Mesodermal cell (in vitro differentiated cells): Measurements from ENCODE around the gene C1orf232. TPM values are rescaled to one million over a fixed set of nuclear protein-coding genes. Genes with fewer than 3 reads are reported as not detected.

ENCODE experiments used
- H3K27ac ChIP-seq: 2 replicates; pipeline ENCODE4 v1.7.0; 2013; ENCODE audit warnings: mild to moderate bottlenecking, low read depth, low read length, moderate library complexity; ENCODE audit not compliant: severe bottlenecking
- H3K36me3 ChIP-seq: 2 replicates; pipeline ENCODE4 v1.7.1; 2013; ENCODE audit warnings: mild to moderate bottlenecking, low read length, moderate library complexity; ENCODE audit not compliant: control insufficient read depth, insufficient read depth
- H3K4me1 ChIP-seq: one replicate; pipeline ENCODE4 v1.7.1; 2013; ENCODE audit warnings: mild to moderate bottlenecking, low read length; ENCODE audit not compliant: insufficient read depth, control insufficient read depth, poor library complexity, severe bottlenecking
- H3K4me3 ChIP-seq: 2 replicates; pipeline ENCODE4 v1.7.0; 2013; ENCODE audit warnings: low read length, control low read depth, mild to moderate bottlenecking; ENCODE audit not compliant: insufficient read depth, poor library complexity, severe bottlenecking; ENCODE audit errors: extremely low read depth
- H3K9me3 ChIP-seq: 2 replicates; pipeline ENCODE4 v1.7.1; 2013; ENCODE audit warnings: mild to moderate bottlenecking, low read length, moderate library complexity; ENCODE audit not compliant: control insufficient read depth
- WGBS, 2 experiments: methylation state at CpG; one replicate each; pipeline ENCODE4 v1.1.5; 2013; ENCODE audit warnings: missing lambda C conversion rate in 2 of 2; ENCODE audit not compliant: insufficient coverage in 2 of 2; 5-methylcytosine and 5-hydroxymethylcytosine counted together
- polyA plus RNA-seq, 2 experiments: library from polyadenylated mRNA; stranded (reverse); fragments of 50-300 nt; gene quantifications; one replicate each; pipeline ENCODE4 v1.2.3, GENCODE V29; 2013

The C1orf232 gene
- polyA plus RNA-seq (2013, experiment 1 of 2), result not detected
- not detected for polyA plus RNA-seq (2013, experiment 2 of 2)

DNA sequence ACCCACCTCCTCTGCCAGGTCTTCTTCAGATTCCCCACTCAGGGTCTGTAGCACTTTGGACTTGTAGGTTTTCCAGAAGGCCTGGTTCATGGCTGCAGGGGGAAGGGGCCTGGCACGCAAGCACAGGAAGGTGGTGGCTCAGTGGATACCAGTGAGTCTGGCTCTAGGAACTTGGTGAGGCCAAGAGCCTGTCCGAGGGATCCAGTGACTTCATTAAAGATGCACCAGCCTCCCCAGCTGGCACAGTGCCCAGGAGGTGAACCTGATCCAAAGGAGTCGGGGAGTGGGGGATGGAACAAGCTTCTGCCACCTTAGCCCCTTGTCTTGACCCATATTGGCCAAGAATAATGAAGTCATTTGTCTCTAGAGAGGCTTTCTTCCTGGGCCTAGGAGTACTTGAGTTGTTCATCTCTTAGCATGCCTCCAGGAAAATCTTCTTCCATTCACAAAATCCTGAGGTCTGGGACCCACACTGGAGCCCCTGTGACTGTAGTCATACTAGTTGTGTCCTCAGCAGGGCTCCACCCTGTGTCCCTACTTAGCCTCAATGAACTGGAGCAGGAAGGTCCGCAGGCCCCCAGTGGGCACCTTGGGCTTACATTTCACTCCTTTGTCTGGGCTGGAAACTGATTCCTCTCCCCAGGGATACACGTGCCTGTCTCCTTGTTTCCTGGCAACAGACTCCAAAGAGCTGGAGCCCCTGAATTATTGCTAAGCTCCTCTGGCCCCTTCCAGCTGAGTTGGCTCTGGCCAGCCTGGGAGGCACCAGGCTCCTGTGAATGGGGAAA, at the start of gene C1orf232:
Gene C1orf232 (minus strand): TSS at position 554 of the 788 bp plus-strand sequence. CDS start 464 bp downstream, at position 90.
- no peaks in the 10 kb centered on the region for H3K9me3 ChIP-seq

DNA sequence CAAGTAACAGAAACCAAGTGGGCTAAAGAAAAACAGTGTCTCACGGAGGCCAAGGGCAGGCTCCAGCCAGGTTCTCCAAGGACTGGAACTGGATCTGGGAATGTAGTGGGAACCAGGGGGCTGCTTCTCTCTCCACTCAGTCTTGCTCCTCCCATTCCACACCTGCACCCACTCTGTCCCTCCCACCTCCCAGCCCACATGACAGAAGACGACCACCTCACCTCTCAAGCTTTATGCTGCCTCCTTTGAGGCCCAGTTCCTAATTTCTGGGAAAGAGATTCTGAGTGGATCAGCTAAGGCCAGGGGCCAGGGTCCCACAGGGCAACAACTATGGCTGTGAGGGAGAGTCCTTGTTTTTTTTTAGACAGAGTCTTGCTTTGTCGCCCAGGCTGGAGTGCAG, 46.5 kb upstream of the C1orf232 start:
- Histone ChIP-seq H3K4me1 (no peaks in the 10 kb centered on the region), H3K9me3 (no peaks in the 10 kb centered on the region), H3K36me3 (no peaks in the 10 kb centered on the region), H3K27ac (no peak overlapping the region), H3K4me3 (no peak overlapping the region)
- WGBS, 2 experiments, result 50 to 100% methylated on average over 1 to 2 of the region's 3 CpGs

More for the DNA sequence above, at the start of gene C1orf232:
- peaks cover 22% of the 10 kb centered on the region for H3K4me1 ChIP-seq
- no peaks in the 10 kb centered on the region for H3K36me3 ChIP-seq
- H3K27ac ChIP-seq, result peak within 1 kb of the TSS; percentile 77
- H3K4me3 ChIP-seq, result peak within 1 kb of the TSS; percentile 74
- WGBS, 2 experiments, result 67 to 79% methylated on average over 4 to 5 of the region's 5 CpGs

DNA sequence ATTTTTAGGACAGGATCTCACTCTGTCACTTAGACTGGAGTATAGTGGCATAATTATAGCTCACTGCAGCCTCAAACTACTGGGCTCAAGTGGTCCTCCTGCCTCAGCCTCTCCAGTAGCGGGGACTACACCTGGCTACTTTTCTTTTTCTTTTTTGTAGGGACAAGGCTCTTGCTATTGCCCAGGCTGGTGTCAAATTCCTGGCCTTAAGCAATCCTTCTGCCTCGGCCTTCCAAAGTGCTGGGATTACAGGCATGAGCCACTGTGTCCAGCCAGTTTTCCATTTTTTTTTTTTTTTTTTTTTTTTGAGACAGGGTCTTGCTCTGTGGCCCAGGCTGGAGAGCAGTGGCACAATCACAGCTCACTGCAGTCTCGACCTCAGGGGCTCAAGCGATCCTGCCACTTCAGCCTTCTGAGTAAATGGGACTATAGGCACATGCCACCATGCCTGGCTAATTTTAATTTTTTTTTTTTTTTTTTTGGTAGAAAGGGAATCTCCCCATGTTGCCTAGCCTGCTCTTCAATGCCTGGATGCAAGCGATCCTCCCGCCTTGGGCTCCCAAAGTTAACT, 44.7 kb upstream of the C1orf232 start:
- 84 to 87% methylated on average over 3 of the region's 6 CpGs for WGBS, 2 experiments
- no peak overlapping the region for H3K4me3 ChIP-seq
- H3K4me1 ChIP-seq, result no peaks in the 10 kb centered on the region
- no peaks in the 10 kb centered on the region for H3K9me3 ChIP-seq
- H3K27ac ChIP-seq, result no peak overlapping the region
- no peaks in the 10 kb centered on the region for H3K36me3 ChIP-seq

DNA sequence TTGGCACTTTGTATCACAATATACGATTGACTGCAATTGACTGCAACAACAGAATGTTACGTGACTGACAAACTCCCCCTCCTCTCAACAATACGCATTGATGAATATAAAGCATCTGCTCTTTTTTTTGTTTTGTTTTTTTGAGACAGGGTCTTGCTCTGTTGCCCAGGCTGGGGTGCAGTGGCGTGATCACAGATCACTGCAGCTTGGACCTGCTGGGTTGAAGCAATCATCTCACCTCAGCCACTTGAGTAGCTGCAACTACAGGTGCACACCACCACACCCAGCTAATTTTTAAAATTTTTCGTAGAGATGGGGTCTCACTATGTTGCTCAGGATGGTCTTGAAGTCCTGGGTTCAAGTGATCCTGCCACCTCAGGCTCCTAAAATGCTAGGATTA, 44.0 kb upstream of the C1orf232 start:
- Histone ChIP-seq H3K9me3 (no peaks in the 10 kb centered on the region), H3K4me3 (no peak overlapping the region), H3K36me3 (no peaks in the 10 kb centered on the region), H3K27ac (no peak overlapping the region), H3K4me1 (no peaks in the 10 kb centered on the region)
- 90 to 92% methylated on average over 2 to 4 of the region's 5 CpGs for WGBS, 2 experiments

DNA sequence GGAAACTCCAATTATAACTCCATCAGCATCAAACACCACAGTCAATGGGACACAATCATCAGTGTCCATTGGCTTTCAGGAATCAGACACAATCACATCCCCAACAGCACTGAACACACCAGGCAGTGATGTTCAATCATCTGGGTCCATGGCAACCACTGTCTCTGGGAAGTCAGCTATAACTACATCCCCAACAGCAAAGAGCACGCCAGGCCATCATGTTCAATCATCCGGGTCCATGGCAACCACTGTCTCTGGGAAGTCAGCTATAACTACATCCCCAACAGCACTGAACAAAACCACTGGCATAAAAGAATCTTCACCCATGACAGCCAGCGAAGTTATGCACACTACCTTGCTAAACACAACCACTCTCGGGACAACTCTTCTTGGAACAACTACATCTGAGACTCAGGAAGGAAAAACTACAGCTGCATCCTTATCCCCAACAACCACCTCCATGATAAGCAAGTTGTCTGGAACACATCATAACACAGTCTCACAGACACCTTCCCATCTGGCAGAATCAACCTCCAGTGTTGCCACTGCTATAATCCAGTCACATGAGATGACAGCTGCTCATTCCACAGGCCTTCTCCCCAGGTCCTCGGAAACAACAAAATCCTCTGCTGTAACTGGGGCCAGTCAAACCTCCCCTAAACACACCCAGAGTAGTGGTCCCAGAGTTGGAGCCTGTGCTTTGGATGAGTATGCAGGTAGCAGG, 41.5 kb upstream of the C1orf232 start:
- H3K36me3 ChIP-seq, result no peaks in the 10 kb centered on the region
- WGBS, 2 experiments, result 90 to 100% methylated on average over 3 to 4 of the region's 5 CpGs
- no peak overlapping the region for H3K27ac ChIP-seq
- H3K4me3 ChIP-seq, result no peak overlapping the region
- no peaks in the 10 kb centered on the region for H3K4me1 ChIP-seq
- H3K9me3 ChIP-seq, result no peaks in the 10 kb centered on the region

DNA sequence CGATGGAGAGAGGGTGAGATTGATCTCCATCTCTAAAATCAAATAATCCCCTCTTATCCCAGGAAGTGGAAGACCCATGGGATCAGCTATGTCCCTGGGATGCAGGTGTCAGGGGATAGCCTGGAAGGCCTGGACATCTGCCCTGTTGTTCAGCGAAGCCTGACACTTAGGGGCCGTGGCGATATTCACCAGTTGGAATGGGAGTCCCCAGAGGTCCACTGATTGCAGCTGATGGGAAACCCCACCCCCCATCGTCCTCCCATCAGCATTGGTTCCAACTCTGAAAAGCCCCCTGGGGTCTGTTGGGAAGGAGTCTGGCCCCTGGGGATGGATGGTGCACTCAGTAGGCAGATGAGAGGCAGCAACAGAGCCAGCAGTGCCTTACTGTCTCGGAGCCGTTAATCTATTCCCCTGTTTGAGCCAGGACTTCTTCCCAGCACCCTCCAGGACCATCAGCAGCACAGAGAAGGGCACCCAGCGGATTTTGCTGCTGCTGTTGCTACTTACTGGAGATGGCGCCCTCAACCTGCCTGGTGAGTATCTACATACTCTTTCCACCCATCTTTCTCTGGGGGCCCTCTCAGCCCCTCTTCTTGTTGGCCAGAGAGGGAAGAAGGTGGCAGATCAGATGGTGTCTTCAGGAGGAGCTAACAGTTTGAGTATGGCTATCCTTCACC, 35.0 kb upstream of the C1orf232 start:
- Histone ChIP-seq H3K4me1 (no peaks in the 10 kb centered on the region), H3K27ac (no peak overlapping the region)
- 82 to 94% methylated on average over 5 to 6 of the region's 9 CpGs for WGBS, 2 experiments

DNA sequence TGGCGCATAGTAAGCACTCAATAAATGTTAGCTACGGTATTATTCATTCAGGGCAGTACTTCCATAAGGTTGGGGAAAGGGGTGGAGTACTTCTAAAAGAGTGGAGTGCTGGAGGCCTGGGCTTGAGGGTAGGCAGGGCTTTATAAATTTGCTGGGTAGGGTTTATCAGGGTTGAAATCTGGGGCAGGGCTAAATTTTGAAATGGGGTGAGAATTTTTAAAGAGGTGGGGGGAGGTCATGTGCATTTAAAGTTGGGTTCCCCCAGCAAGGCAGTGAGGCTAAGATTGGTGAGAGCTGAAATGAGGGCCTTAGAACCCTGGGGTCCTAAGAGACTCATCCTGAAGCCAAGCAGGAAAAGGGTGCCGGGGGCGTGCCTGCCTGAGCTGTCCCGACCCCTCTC, 31.6 kb upstream of the C1orf232 start:
- H3K27ac ChIP-seq, result no peak overlapping the region

More for the DNA sequence above, 35.0 kb upstream of the C1orf232 start:
- Histone ChIP-seq H3K4me3 (no peak overlapping the region), H3K36me3 (no peaks in the 10 kb centered on the region), H3K9me3 (no peaks in the 10 kb centered on the region)

DNA sequence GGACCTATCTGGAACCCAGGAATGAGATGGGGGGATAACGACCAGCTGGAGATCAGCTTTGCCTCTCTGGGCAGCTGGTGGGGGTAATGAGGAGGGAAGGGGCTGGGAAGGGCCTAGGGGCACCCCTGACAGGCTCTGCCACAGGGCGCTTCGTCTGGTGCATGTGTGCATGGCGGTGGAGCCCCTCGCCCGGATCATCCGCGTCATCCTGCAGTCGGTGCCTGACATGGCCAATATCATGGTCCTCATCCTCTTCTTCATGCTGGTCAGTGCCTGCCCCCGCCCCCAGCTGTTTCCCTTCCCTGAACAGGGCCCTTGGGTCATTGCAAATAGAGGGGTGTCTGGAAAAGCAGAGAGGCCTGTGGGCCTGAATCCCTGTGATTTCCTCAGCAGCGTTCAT, 29.1 kb upstream of the C1orf232 start:
- H3K4me3 ChIP-seq, result no peak overlapping the region
- no peaks in the 10 kb centered on the region for H3K36me3 ChIP-seq
- H3K4me1 ChIP-seq, result no peaks in the 10 kb centered on the region
- WGBS, 2 experiments, result 86 to 88% methylated on average over 7 to 11 of the region's 11 CpGs
- no peak overlapping the region for H3K27ac ChIP-seq
- H3K9me3 ChIP-seq, result no peaks in the 10 kb centered on the region

More for the DNA sequence above, 31.6 kb upstream of the C1orf232 start:
- H3K4me1 ChIP-seq, result no peaks in the 10 kb centered on the region
- no peaks in the 10 kb centered on the region for H3K36me3 ChIP-seq
- no peaks in the 10 kb centered on the region for H3K9me3 ChIP-seq
- 90 to 98% methylated on average over 4 to 5 of the region's 5 CpGs for WGBS, 2 experiments
- no peak overlapping the region for H3K4me3 ChIP-seq

DNA sequence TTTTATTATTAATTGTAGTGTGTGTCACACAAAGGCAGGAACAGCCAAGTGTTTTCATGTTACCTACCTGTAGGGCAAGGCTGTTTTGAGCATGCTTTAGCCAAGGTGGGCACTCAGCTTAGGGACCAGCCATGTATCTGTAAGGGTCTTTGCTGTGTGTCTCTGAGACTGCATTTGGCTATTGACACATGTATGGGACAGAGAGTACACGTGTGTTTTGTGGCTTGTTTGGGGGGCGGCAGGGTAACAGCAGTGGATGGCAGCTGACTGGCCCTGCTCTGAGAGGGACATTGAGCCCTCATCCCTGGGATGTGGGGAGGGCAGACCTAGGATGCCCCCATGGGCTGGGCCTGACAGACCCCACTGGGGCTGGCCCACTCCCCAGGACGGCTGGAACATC, 28.5 kb upstream of the C1orf232 start:
- no peaks in the 10 kb centered on the region for H3K4me1 ChIP-seq
- no peak overlapping the region for H3K4me3 ChIP-seq
- H3K27ac ChIP-seq, result no peak overlapping the region
- H3K9me3 ChIP-seq, result no peaks in the 10 kb centered on the region
- no peaks in the 10 kb centered on the region for H3K36me3 ChIP-seq
- WGBS, 2 experiments, result 88 to 100% methylated on average over 2 to 3 of the region's 3 CpGs

DNA sequence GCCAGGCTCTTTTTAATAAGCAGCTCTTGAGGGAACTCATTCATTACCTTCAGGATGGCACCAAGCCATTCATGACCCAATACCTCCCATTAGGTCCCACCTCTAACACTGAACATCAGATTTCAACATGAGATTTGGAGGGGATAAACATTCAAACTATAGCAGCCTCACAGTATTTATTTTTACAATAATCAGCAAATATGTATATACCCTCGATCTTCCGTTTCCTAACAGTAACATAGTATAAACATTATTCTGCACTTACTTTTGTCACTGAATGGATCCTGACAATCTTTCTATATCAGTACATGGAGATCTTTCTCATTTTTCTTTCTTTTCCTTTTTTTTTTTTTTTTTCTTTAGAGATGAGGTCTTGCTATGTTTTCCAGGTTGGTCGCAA, 27.0 kb upstream of the C1orf232 start:
- Histone ChIP-seq H3K27ac (no peak overlapping the region), H3K4me1 (no peaks in the 10 kb centered on the region), H3K36me3 (no peaks in the 10 kb centered on the region), H3K4me3 (no peak overlapping the region), H3K9me3 (no peaks in the 10 kb centered on the region)
- WGBS, 2 experiments, result 100% methylated on average over 2 of the region's 3 CpGs; no CpG with 5 or more reads in 1 of the 2 experiments
